IMR-90 (cell line): ENCODE data around the gene TRAPPC2L. TPM values are rescaled to one million over a fixed set of nuclear protein-coding genes. Genes with fewer than 3 reads are reported as not detected.

ENCODE experiments used
- ATAC-seq: fragments of 200-7000 bp; cut with Tn5 transposase; 2 replicates; pipeline ENCODE4 v1.9.1; 2020; ENCODE audit warnings: low read depth, mild to moderate bottlenecking, moderate library complexity
- BruUV-seq: library from RNA; stranded (reverse); fragments of 400-500 nt; replicated peaks from 2 replicates; lab custom pipeline; 2021; lab: Mats Ljungman, UMichigan
- CTCF ChIA-PET: fragments of 300-600 bp; formaldehyde crosslinking; extraction: SDS; loops from one replicate; lab custom pipeline; 2021; ENCODE audit warnings: antibody characterized with exemption; lab: Yijun Ruan, JAX
- POLR2A ChIA-PET: fragments of 300-600 bp; sonication (Branson Sonifier 250); formaldehyde crosslinking; loops from one replicate; lab custom pipeline; 2022; ENCODE audit warnings: antibody characterized with exemption; ENCODE audit not compliant: unreplicated experiment; lab: Charles Lee
- DNase-seq: peaks from one replicate; pipeline ENCODE4 v3.0.0; 2013
- H2AFZ ChIP-seq: replicated peaks from 2 replicates; pipeline ENCODE3; 2013; ENCODE audit warnings: low read length, mild to moderate bottlenecking; ENCODE audit not compliant: poor library complexity
- H2AK5ac ChIP-seq: 2 replicates; pipeline ENCODE4 v1.6.1; 2013; ENCODE audit warnings: low read depth, low read length, inconsistent platforms
- H2AK9ac ChIP-seq: replicated peaks from 2 replicates; pipeline ENCODE3; 2013; ENCODE audit warnings: mild to moderate bottlenecking, low read depth, low read length, moderate library complexity; ENCODE audit not compliant: poor library complexity
- H2BK120ac ChIP-seq: 2 replicates; pipeline ENCODE4 v1.6.1; 2013; ENCODE audit warnings: low read depth, low read length, inconsistent platforms
- H2BK15ac ChIP-seq: 3 replicates; pipeline ENCODE4 v1.6.1; 2013; ENCODE audit warnings: low read depth, low read length, inconsistent platforms
- H2BK20ac ChIP-seq: 2 replicates; pipeline ENCODE4 v1.6.1; 2013; ENCODE audit warnings: low read depth, mild to moderate bottlenecking, inconsistent platforms, low read length, moderate library complexity
- H2BK5ac ChIP-seq: 2 replicates; pipeline ENCODE4 v1.6.1; 2013; ENCODE audit warnings: mild to moderate bottlenecking, low read depth, low read length, inconsistent platforms; ENCODE audit not compliant: poor library complexity, severe bottlenecking
- H3K14ac ChIP-seq: replicated peaks from 2 replicates; pipeline ENCODE4 v1.6.1; 2013; ENCODE audit warnings: low read depth, low read length, inconsistent platforms
- H3K18ac ChIP-seq: 2 replicates; pipeline ENCODE4 v1.6.1; 2013; ENCODE audit warnings: low read depth, low read length, control low read depth
- H3K23ac ChIP-seq: 2 replicates; pipeline ENCODE4 v1.6.1; 2013; ENCODE audit warnings: low read depth, low read length, inconsistent platforms
- H3K27ac ChIP-seq: 2 replicates; pipeline ENCODE4 v1.5.1; 2013; ENCODE audit warnings: mild to moderate bottlenecking, control low read depth, low read length; ENCODE audit not compliant: insufficient read depth
- H3K27me3 ChIP-seq: 2 replicates; pipeline ENCODE4 v1.6.1; 2013; ENCODE audit warnings: low read length; ENCODE audit not compliant: control insufficient read depth, insufficient read depth
- H3K36me3 ChIP-seq: 2 replicates; pipeline ENCODE4 v1.6.1; 2013; ENCODE audit warnings: low read length, mixed read lengths; ENCODE audit not compliant: control insufficient read depth, insufficient read depth
- H3K4ac ChIP-seq: 2 replicates; pipeline ENCODE4 v1.6.1; 2013; ENCODE audit warnings: low read depth, low read length, inconsistent platforms
- H3K4me1 ChIP-seq: 2 replicates; pipeline ENCODE4 v1.6.1; 2013; ENCODE audit warnings: low read length, mixed read lengths; ENCODE audit not compliant: control insufficient read depth, insufficient read depth
- H3K4me2 ChIP-seq: 2 replicates; pipeline ENCODE4 v1.6.1; 2013; ENCODE audit warnings: low read depth, mild to moderate bottlenecking, control low read depth, low read length, moderate library complexity
- H3K4me3 ChIP-seq: 2 replicates; pipeline ENCODE4 v1.5.1; 2013; ENCODE audit warnings: low read depth, mild to moderate bottlenecking, control low read depth, low read length, moderate library complexity; ENCODE audit not compliant: insufficient read depth
- H3K56ac ChIP-seq: 2 replicates; pipeline ENCODE4 v1.6.1; 2013; ENCODE audit warnings: low read length, inconsistent platforms; ENCODE audit not compliant: insufficient read depth; ENCODE audit errors: extremely low read depth
- H3K79me1 ChIP-seq, 2 experiments: 2 replicates each; pipeline ENCODE4 v1.6.1; 2013; ENCODE audit warnings: low read length in 2 of 2, inconsistent platforms in 1 of 2, low read depth in 1 of 2
- H3K9ac ChIP-seq: 2 replicates; pipeline ENCODE4 v1.6.1; 2013; ENCODE audit warnings: low read depth, low read length, control low read depth
- H3K9me1 ChIP-seq: 2 replicates; pipeline ENCODE4 v1.6.1; 2013; ENCODE audit warnings: low read length, inconsistent platforms; ENCODE audit not compliant: insufficient read depth
- H3K9me3 ChIP-seq: 2 replicates; pipeline ENCODE4 v1.6.1; 2013; ENCODE audit warnings: low read length; ENCODE audit not compliant: control insufficient read depth, insufficient read depth
- H4K20me1 ChIP-seq: 2 replicates; pipeline ENCODE4 v1.6.1; 2013; ENCODE audit warnings: low read length, inconsistent platforms; ENCODE audit not compliant: insufficient read depth
- H4K5ac ChIP-seq: 2 replicates; pipeline ENCODE4 v1.6.1; 2013; ENCODE audit warnings: mild to moderate bottlenecking, low read depth, low read length, control low read depth
- H4K8ac ChIP-seq, 2 experiments: 2 replicates each; pipeline ENCODE4 v1.6.1; 2013; ENCODE audit warnings: low read depth in 2 of 2, low read length in 2 of 2, control low read depth in 1 of 2, inconsistent platforms in 1 of 2
- H4K91ac ChIP-seq: 2 replicates; pipeline ENCODE4 v1.6.1; 2013; ENCODE audit warnings: low read depth, low read length, inconsistent platforms; ENCODE audit not compliant: insufficient read depth
- CEBPB ChIP-seq: IDR thresholded peaks from 2 replicates; pipeline ENCODE4 v1.6.1; 2012; ENCODE audit warnings: low read depth, low read length, improper control_type of control experiment
- MXI1 ChIP-seq: IDR thresholded peaks from 2 replicates; pipeline ENCODE4 v1.6.1; 2012; ENCODE audit warnings: low read depth, mild to moderate bottlenecking, low read length, moderate library complexity, borderline replicate concordance
- SMC3 ChIP-seq: fragments of 150-350 bp; IDR thresholded peaks from 2 replicates; pipeline ENCODE4 v1.6.1; 2016; ENCODE audit warnings: low read depth, mild to moderate bottlenecking, antibody characterized with exemption, low read length, moderate library complexity
- WGBS, 2 experiments: methylation state at CpG; one replicate each; pipeline versions ENCODE4 v1.1.5 to v1.1.7; 2013; ENCODE audit warnings: missing lambda C conversion rate in 2 of 2; ENCODE audit not compliant: insufficient read length in 1 of 2; ENCODE audit errors: extremely low coverage in 2 of 2; 5-methylcytosine and 5-hydroxymethylcytosine counted together
- dilution Hi-C: fragments of 300-500 bp; cut with HindIII; formaldehyde crosslinking; loops from one replicate; pipeline ENCODE4 v1.14.3; 2018; ENCODE audit warnings: low sequenced_read_pairs; ENCODE audit not compliant: unreplicated experiment
- in situ Hi-C: fragments of 300-500 bp; cut with MboI; formaldehyde crosslinking; loops from 3 replicates; pipeline ENCODE4 v1.14.3; 2019; ENCODE audit warnings: low sequenced_read_pairs, inconsistent platforms, mixed read lengths
- intact Hi-C: fragments of 100-400 bp; cut with micrococcal nuclease; formaldehyde crosslinking; loops from 2 replicates; pipeline ENCODE4 v1.10.0; 2022
- polyA plus RNA-seq, 3 experiments: library from polyadenylated mRNA; depleted of rRNA; stranded (reverse); fragments of >200 nt; gene quantifications; 2 replicates each; pipeline ENCODE4 v1.2.3, GENCODE V29; 2012; ENCODE audit warnings: low replicate concordance in 1 of 3
- total RNA-seq: library from RNA; depleted of rRNA; stranded (reverse); fragments of >200 nt; gene quantifications from 2 replicates; pipeline ENCODE4 v1.2.3, GENCODE V29; 2012
- TF ChIP-seq, protein P1 (sequence below): fragments of 150-350 bp; IDR thresholded peaks from 2 replicates; pipeline ENCODE4 v1.6.1; 2017; ENCODE audit warnings: mild to moderate bottlenecking, antibody characterized with exemption, low read length, low read depth

The TRAPPC2L gene
- total and polyA plus RNA-seq, 2 of the 4 experiments (the other 2 are of a cell fraction), result 102 to 109 TPM

- ATAC-seq (no peak), DNase-seq (no peak)
- Histone ChIP-seq H2AFZ (no peak overlapping the region), H3K9me3 (no peaks in the 10 kb centered on the region), H3K4me1 (no peaks in the 10 kb centered on the region), H3K18ac (no peak overlapping the region), H3K4ac (no peak overlapping the region), H3K27ac (no peak overlapping the region), H3K23ac (no peak overlapping the region), H3K4me2 (no peak overlapping the region), H3K36me3 (no peaks in the 10 kb centered on the region), H2BK5ac (no peak overlapping the region), H3K14ac (no peak overlapping the region), H2AK5ac (no peak overlapping the region), H4K20me1 (no peaks in the 10 kb centered on the region), H3K9me1 (no peaks in the 10 kb centered on the region), H3K79me1 (no peaks in the 10 kb centered on the region), H4K91ac (no peak overlapping the region), H2BK120ac (no peak overlapping the region), H2BK20ac (no peak overlapping the region), H2AK9ac (peak overlapping the region; percentile 24), H4K5ac (no peak overlapping the region), H3K56ac (no peak overlapping the region), H3K4me3 (no peak overlapping the region), H4K8ac (no peak overlapping the region), H3K27me3 (peaks cover 61% of the 10 kb centered on the region), H3K9ac (no peak overlapping the region), H2BK15ac (no peak overlapping the region)
- CTCF ChIA-PET, result no interaction called here
- POLR2A ChIA-PET, result no interaction called here
- no TSS peak for BruUV-seq
- in situ Hi-C loops, result no loop called here
- TF ChIP-seq, protein P1, sequence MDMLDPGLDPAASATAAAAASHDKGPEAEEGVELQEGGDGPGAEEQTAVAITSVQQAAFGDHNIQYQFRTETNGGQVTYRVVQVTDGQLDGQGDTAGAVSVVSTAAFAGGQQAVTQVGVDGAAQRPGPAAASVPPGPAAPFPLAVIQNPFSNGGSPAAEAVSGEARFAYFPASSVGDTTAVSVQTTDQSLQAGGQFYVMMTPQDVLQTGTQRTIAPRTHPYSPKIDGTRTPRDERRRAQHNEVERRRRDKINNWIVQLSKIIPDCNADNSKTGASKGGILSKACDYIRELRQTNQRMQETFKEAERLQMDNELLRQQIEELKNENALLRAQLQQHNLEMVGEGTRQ, result no peak
- TF ChIP-seq MXI1 (no peak), CEBPB (no peak), SMC3 (no peak)
- intact Hi-C loops, result no loop called here
- dilution Hi-C loops, result no loop called here
- 89% methylated on average over 15 of the region's 34 CpGs; no CpG with 5 or more reads in 1 of the 2 experiments for WGBS, 2 experiments
Measured at GRCh38 chr16:88874938-88875599, 18.1 kb downstream of the TRAPPC2L start.
